HL-60/S4 treated with phorbol 12-myristate 13-acetate at 8.2 ng/mL for 4 days and 3 days (cell line): ENCODE measurements around the gene RBCK1.
"Not testable (repeated sequence)": the region's sequence is repeated elsewhere in the genome, so short reads cannot be mapped to it uniquely, and the experiment has no call there.

Experiments
- in situ Hi-C: fragments of 300-500 bp; cut with MboI; formaldehyde crosslinking; loops from 2 replicates; pipeline ENCODE4 v1.15.0; 2022; ENCODE audit warnings: low sequenced_read_pairs

Gene RBCK1

GRCh38 chr20:407953-408842, at the start of gene RBCK1:
TSS of gene RBCK1 (plus strand) at chr20:408299. CDS start at chr20:408758, 459 bp downstream.
- in situ Hi-C loops = no loop called here

- in situ Hi-C loops = loop anchor here (10.0 kb wide), 1 partner anchor 116 kb away; no protein-coding TSS in a partner anchor
Observed at GRCh38 chr20:358891-359555, 49.1 kb upstream of the RBCK1 start.

GRCh38 chr20:361561-361960, 46.5 kb upstream of the RBCK1 start:
- in situ Hi-C loops = no loop called here

GRCh38 chr20:362271-363254, 45.5 kb upstream of the RBCK1 start:
- in situ Hi-C loops = no loop called here

GRCh38 chr20:363319-364078, 44.6 kb upstream of the RBCK1 start:
- in situ Hi-C loops = no loop called here

- in situ Hi-C loops = no loop called here
Observed at GRCh38 chr20:364905-365794, 42.9 kb upstream of the RBCK1 start.

- in situ Hi-C loops = no loop called here
Observed at GRCh38 chr20:366041-366718, 41.9 kb upstream of the RBCK1 start.

GRCh38 chr20:366719-367485, 41.2 kb upstream of the RBCK1 start:
- in situ Hi-C loops = no loop called here

GRCh38 chr20:367486-367887, 40.6 kb upstream of the RBCK1 start:
- in situ Hi-C loops = no loop called here

- in situ Hi-C loops = no loop called here
Observed at GRCh38 chr20:368915-369314, 39.2 kb upstream of the RBCK1 start.

GRCh38 chr20:370151-370600, 37.9 kb upstream of the RBCK1 start:
- in situ Hi-C loops = no loop called here

- in situ Hi-C loops = no loop called here
Observed at GRCh38 chr20:370977-371754, 36.9 kb upstream of the RBCK1 start.

- in situ Hi-C loops = no loop called here
Observed at GRCh38 chr20:371755-372542, 36.1 kb upstream of the RBCK1 start.

- in situ Hi-C loops = not testable (repeated sequence)
Observed at GRCh38 chr20:372543-373082, 35.5 kb upstream of the RBCK1 start.

GRCh38 chr20:373171-373890, 34.8 kb upstream of the RBCK1 start:
- in situ Hi-C loops = no loop called here
